Measurements from ENCODE around the gene METTL16. TPM values are rescaled to one million over a fixed set of nuclear protein-coding genes. Genes with fewer than 3 reads are reported as not detected.

The METTL16 gene
- total and polyA plus RNA-seq, 2 donors (not counting 1 experiment from before 2014, with no cell fraction given): 19.2 to 56.5 TPM

DNA sequence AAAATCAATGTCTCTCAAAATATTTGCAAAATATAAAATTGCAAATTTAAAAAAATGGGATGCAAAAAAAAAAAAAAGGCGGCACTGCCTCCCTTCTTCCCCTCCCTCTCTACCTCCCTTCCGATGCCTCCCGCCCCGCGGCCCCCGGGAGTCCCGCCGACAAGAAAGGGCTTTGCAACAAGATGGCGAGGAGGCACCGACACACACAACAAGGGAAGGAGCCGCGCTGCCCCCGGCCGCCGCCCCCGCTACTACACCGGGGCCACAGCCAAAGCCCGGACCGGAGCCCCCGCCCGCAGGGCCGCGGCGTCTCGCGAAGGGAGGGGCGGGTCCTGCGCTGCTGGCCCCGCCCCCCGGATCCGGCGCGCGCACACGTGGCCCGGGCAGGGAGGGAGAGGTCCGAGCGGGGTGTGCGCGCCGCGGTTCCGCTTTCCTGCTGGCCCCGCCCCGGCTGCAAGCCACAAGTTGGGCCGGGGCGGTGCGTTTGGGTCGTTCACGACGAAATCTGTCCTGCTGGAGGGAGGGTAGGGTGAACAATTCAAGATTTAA lies 110.7 kb downstream of the METTL16 start, which contains the start of gene MNT:
Gene MNT, minus strand, starts transcription at position 184 of the 549 bp plus-strand sequence. CDS start 348 bp downstream, outside the sequence.
- Histone ChIP-seq H3K36me3 (replicated peaks in 1 of 2; ENCODE audit: control extremely low read depth in 1 of 2, control insufficient read depth in 1 of 2, extremely low read depth in 1 of 2, insufficient read depth in 2 of 2, low read length in 1 of 2) (no peaks in the 10 kb centered on the region), H4K20me1 (ENCODE audit: control insufficient read depth, insufficient read depth, low read length, poor library complexity, severe bottlenecking) (peaks cover 34% of the 10 kb centered on the region), H3K27ac (ENCODE audit: low read length in 2 of 2) (peak within 1 kb of the TSS; percentile 95 to 98), H3K4me2 (replicated peaks; ENCODE audit: low read depth, low read length, poor library complexity, severe bottlenecking) (peak within 1 kb of the TSS; percentile 98), H3K9me3 (ENCODE audit: control extremely low read depth in 1 of 3, control insufficient read depth in 2 of 3, insufficient read depth in 1 of 3, low read length in 2 of 3) (no peaks in the 10 kb centered on the region), H3K4me3 (ENCODE audit: control extremely low read depth in 1 of 5, extremely low read depth in 1 of 5, insufficient read depth in 1 of 5, low read depth in 2 of 5, low read length in 4 of 5) (peak within 1 kb of the TSS; percentile 77 to 99 (median 96)), H3K79me2 (ENCODE audit: control insufficient read depth, insufficient read depth, low read length) (peaks cover 40% of the 10 kb centered on the region), H2AFZ (ENCODE audit: insufficient read depth, low read depth, low read length, poor library complexity, severe bottlenecking) (peak within 1 kb of the TSS; percentile 76), H3K4me1 (ENCODE audit: control insufficient read depth in 2 of 2, insufficient read depth in 2 of 2, low read length in 2 of 2) (peaks cover 39 to 43% of the 10 kb centered on the region in 2 donors), H3K9ac (ENCODE audit: low read length) (peak within 1 kb of the TSS; percentile 99), H3K27me3 (replicated peaks in 1 of 4; ENCODE audit: control extremely low read depth in 1 of 4, control insufficient read depth in 3 of 4, insufficient read depth in 4 of 4, low read length in 3 of 4) (no peaks in the 10 kb centered on the region)
- ChIA-PET POLR2A (interaction anchor here (0.7 to 2.5 kb wide), 4 partner anchors 8 to 1742 kb away, joined by 4 to 51 read pairs (median 4); partner anchors contain the start of genes CYB5D2 and ZZEF1), CTCF (interaction anchor here (0.6 to 7.4 kb wide), 5 partner anchors 8 to 61 kb away, joined by 3 to 76 read pairs (median 8); no protein-coding TSS in a partner anchor)
- WGBS (ENCODE audit: insufficient coverage): 0% methylated on average over 50 of the region's 51 CpGs
- Mint-ChIP-seq H3K27ac (peak within 1 kb of the TSS; percentile 99), H3K9me3 (ENCODE audit: insufficient read depth) (no peaks in the 10 kb centered on the region), H3K27me3 (no peaks in the 10 kb centered on the region), H3K4me1 (peaks cover 43% of the 10 kb centered on the region), H3K4me3 (peak within 1 kb of the TSS; percentile 99)
- intact Hi-C loops (cut with micrococcal nuclease): loop anchor here (1.0 to 5.0 kb wide), 6 partner anchors 9 to 774 kb away; partner anchors contain the start of genes PAFAH1B1 and SLC43A2
- TF ChIP-seq, protein P1, sequence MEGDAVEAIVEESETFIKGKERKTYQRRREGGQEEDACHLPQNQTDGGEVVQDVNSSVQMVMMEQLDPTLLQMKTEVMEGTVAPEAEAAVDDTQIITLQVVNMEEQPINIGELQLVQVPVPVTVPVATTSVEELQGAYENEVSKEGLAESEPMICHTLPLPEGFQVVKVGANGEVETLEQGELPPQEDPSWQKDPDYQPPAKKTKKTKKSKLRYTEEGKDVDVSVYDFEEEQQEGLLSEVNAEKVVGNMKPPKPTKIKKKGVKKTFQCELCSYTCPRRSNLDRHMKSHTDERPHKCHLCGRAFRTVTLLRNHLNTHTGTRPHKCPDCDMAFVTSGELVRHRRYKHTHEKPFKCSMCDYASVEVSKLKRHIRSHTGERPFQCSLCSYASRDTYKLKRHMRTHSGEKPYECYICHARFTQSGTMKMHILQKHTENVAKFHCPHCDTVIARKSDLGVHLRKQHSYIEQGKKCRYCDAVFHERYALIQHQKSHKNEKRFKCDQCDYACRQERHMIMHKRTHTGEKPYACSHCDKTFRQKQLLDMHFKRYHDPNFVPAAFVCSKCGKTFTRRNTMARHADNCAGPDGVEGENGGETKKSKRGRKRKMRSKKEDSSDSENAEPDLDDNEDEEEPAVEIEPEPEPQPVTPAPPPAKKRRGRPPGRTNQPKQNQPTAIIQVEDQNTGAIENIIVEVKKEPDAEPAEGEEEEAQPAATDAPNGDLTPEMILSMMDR (IDR thresholded peaks at IDR 0.05): peak; percentile 7
- TF ChIP-seq EZH2 (IDR thresholded peaks at IDR 0.05; ENCODE audit: borderline replicate concordance, insufficient read depth, low read depth, low read length, poor library complexity, severe bottlenecking): no peak
- peak; percentile 51 for ATAC-seq (ENCODE audit: low read depth)
- peak; percentile 99 for DNase-seq

GRCh38 chr17:2400474-2400866 lies 111.2 kb downstream of the METTL16 start:
- intact Hi-C loops (cut with micrococcal nuclease): loop anchor here (2.0 to 5.0 kb wide), 3 partner anchors 192 to 773 kb away; partner anchors contain the start of genes PAFAH1B1 and SLC43A2
- ATAC-seq (ENCODE audit: low read depth): no peak
- H3K4me2 ChIP-seq (replicated peaks; ENCODE audit: low read depth, low read length, poor library complexity, severe bottlenecking): peak overlapping the region; percentile 98
- Mint-ChIP-seq H3K9me3 (ENCODE audit: insufficient read depth) (no peaks in the 10 kb centered on the region), H3K27ac (peak overlapping the region; percentile 99), H3K27me3 (no peaks in the 10 kb centered on the region), H3K4me3 (peak overlapping the region; percentile 99), H3K4me1 (peaks cover 48% of the 10 kb centered on the region)
- H4K20me1 ChIP-seq (ENCODE audit: control insufficient read depth, insufficient read depth, low read length, poor library complexity, severe bottlenecking): peaks cover 39% of the 10 kb centered on the region
- peak overlapping the region; percentile 73 for H2AFZ ChIP-seq (ENCODE audit: insufficient read depth, low read depth, low read length, poor library complexity, severe bottlenecking)
- TF ChIP-seq EZH2 (IDR thresholded peaks at IDR 0.05; ENCODE audit: borderline replicate concordance, insufficient read depth, low read depth, low read length, poor library complexity, severe bottlenecking): no peak
- TF ChIP-seq, protein P1 (IDR thresholded peaks at IDR 0.05): peak; percentile 4
- DNase-seq: peak; percentile 78
- CTCF ChIA-PET: interaction anchor here (0.6 to 3.2 kb wide), 2 partner anchors 18 to 61 kb away, joined by 3 to 16 read pairs; no protein-coding TSS in a partner anchor
- POLR2A ChIA-PET: interaction anchor here (0.6 to 0.7 kb wide), 2 partner anchors 114 to 1219 kb away, joined by 3 to 4 read pairs; no protein-coding TSS in a partner anchor
- peak overlapping the region; percentile 99 for H3K9ac ChIP-seq (ENCODE audit: low read length)
- no peaks in the 10 kb centered on the region for H3K9me3 ChIP-seq (ENCODE audit: control extremely low read depth in 1 of 3, control insufficient read depth in 2 of 3, insufficient read depth in 1 of 3, low read length in 2 of 3)
- H3K4me1 ChIP-seq (ENCODE audit: control insufficient read depth in 2 of 2, insufficient read depth in 2 of 2, low read length in 2 of 2): peaks cover 41 to 48% of the 10 kb centered on the region in 2 donors
- peak overlapping the region; percentile 93 to 98 for H3K27ac ChIP-seq (ENCODE audit: low read length in 2 of 2)
- no peaks in the 10 kb centered on the region for H3K27me3 ChIP-seq (replicated peaks in 1 of 4; ENCODE audit: control extremely low read depth in 1 of 4, control insufficient read depth in 3 of 4, insufficient read depth in 4 of 4, low read length in 3 of 4)
- H3K4me3 ChIP-seq (ENCODE audit: control extremely low read depth in 1 of 5, extremely low read depth in 1 of 5, insufficient read depth in 1 of 5, low read depth in 2 of 5, low read length in 4 of 5): peak overlapping the region; percentile 73 to 99 (median 96)
- H3K79me2 ChIP-seq (ENCODE audit: control insufficient read depth, insufficient read depth, low read length): peaks cover 45% of the 10 kb centered on the region
- WGBS (ENCODE audit: insufficient coverage): under 1% methylated on average over 36 of the region's 43 CpGs
- no peaks in the 10 kb centered on the region for H3K36me3 ChIP-seq (replicated peaks in 1 of 2; ENCODE audit: control extremely low read depth in 1 of 2, control insufficient read depth in 1 of 2, extremely low read depth in 1 of 2, insufficient read depth in 2 of 2, low read length in 1 of 2)

Measured in B cell (primary cell).